Glutamatergic neuron (in vitro differentiated cells): Measurements from ENCODE around the gene DUS3L. TPM values are rescaled to one million over a fixed set of nuclear protein-coding genes. Genes with fewer than 3 reads are reported as not detected.

Experiments
- DNase-seq: peaks from one replicate; pipeline ENCODE4 v3.0.0; 2022
- H3K27ac Mint-ChIP-seq: one replicate; pipeline ENCODE4 v1.8.0; 2020; ENCODE audit warnings: mild to moderate bottlenecking, mixed read lengths, inconsistent platforms; ENCODE audit not compliant: unreplicated experiment
- H3K27me3 Mint-ChIP-seq: one replicate; pipeline ENCODE4 v1.8.0; 2020; ENCODE audit warnings: mild to moderate bottlenecking, moderate library complexity, mixed read lengths, inconsistent platforms; ENCODE audit not compliant: unreplicated experiment
- H3K36me3 Mint-ChIP-seq: one replicate; pipeline ENCODE4 v1.8.0; 2020; ENCODE audit warnings: mild to moderate bottlenecking, mixed read lengths, inconsistent platforms; ENCODE audit not compliant: unreplicated experiment
- H3K4me1 Mint-ChIP-seq: one replicate; pipeline ENCODE4 v1.8.0; 2020; ENCODE audit warnings: mild to moderate bottlenecking, low read depth, mixed read lengths, inconsistent platforms; ENCODE audit not compliant: unreplicated experiment
- H3K4me3 Mint-ChIP-seq: one replicate; pipeline ENCODE4 v1.8.0; 2020; ENCODE audit warnings: mild to moderate bottlenecking, mixed read lengths, inconsistent platforms; ENCODE audit not compliant: unreplicated experiment
- H3K9me3 Mint-ChIP-seq: one replicate; pipeline ENCODE4 v1.8.0; 2020; ENCODE audit warnings: mild to moderate bottlenecking, moderate library complexity, mixed read lengths, inconsistent platforms; ENCODE audit not compliant: unreplicated experiment
- CTCF ChIP-seq: fragments of 200-600 bp; sonication (generic); IDR thresholded peaks from one replicate; pipeline ENCODE4 v1.5.0; 2021; ENCODE audit not compliant: partially characterized antibody, unreplicated experiment
- long read RNA-seq: library from polyadenylated mRNA; unstranded; transcript quantifications from one replicate; pipeline ENCODE4 v2.0.0, GENCODE V29; 2020; ENCODE audit not compliant: unreplicated experiment
- total RNA-seq: library from RNA; stranded (reverse); fragmentation: NEBNext Ultra II Directional; extraction: Animal tissue kit (Norgen Biotek cat#: 25700); gene quantifications from one replicate; pipeline ENCODE4 v1.2.1, GENCODE V29; 2021; ENCODE audit not compliant: unreplicated experiment

DUS3L gene
- total RNA-seq = 22.4 TPM
- long read RNA-seq, partial matches to known transcripts = 3 of 7 reads
- long read RNA-seq, other reads (novel, unspliced or antisense) = 0 of 7 reads

- Mint-ChIP-seq H3K4me3 (peak within 1 kb of the TSS; percentile 100), H3K27ac (peak within 1 kb of the TSS; percentile 99), H3K4me1 (peaks cover 5% of the 10 kb centered on the region), H3K36me3 (peaks cover 5% of the 10 kb centered on the region), H3K9me3 (peaks cover 12% of the 10 kb centered on the region), H3K27me3 (peaks cover 15% of the 10 kb centered on the region)
- DNase-seq = peak; percentile 98
- TF ChIP-seq CTCF = no peak
Measured at GRCh38 chr19:5790559-5791520, at the start of gene DUS3L. DUS3L (minus strand) TSS chr19:5791163; CDS start chr19:5791141, 22 bp downstream.

GRCh38 chr19:5839065-5840017 is 48.4 kb upstream of the DUS3L start, which contains the start of gene FUT6:
FUT6 (minus strand) TSS chr19:5839702; CDS start chr19:5832567, 7,135 bp downstream.
- Mint-ChIP-seq H3K27ac (no peak within 1 kb of the TSS), H3K27me3 (no peaks in the 10 kb centered on the region), H3K36me3 (no peaks in the 10 kb centered on the region), H3K4me1 (no peaks in the 10 kb centered on the region), H3K9me3 (no peaks in the 10 kb centered on the region), H3K4me3 (no peak within 1 kb of the TSS)
- no peak for DNase-seq
- no peak for TF ChIP-seq CTCF

GRCh38 chr19:5838353-5839064 is 47.5 kb upstream of the DUS3L start:
- no peaks in the 10 kb centered on the region for H3K36me3 Mint-ChIP-seq
- no peak for DNase-seq
- no peaks in the 10 kb centered on the region for H3K4me1 Mint-ChIP-seq
- H3K27me3 Mint-ChIP-seq = peaks cover 2% of the 10 kb centered on the region
- no peak for TF ChIP-seq CTCF
- H3K4me3 Mint-ChIP-seq = no peak overlapping the region
- H3K9me3 Mint-ChIP-seq = no peaks in the 10 kb centered on the region
- no peak overlapping the region for H3K27ac Mint-ChIP-seq

- DNase-seq = no peak
- Mint-ChIP-seq H3K27me3 (peaks cover 2% of the 10 kb centered on the region), H3K27ac (no peak overlapping the region), H3K36me3 (no peaks in the 10 kb centered on the region), H3K9me3 (no peaks in the 10 kb centered on the region), H3K4me3 (no peak overlapping the region), H3K4me1 (no peaks in the 10 kb centered on the region)
- TF ChIP-seq CTCF = no peak
Measured at GRCh38 chr19:5837761-5838352, 46.9 kb upstream of the DUS3L start.
